BLaER1 treated with 17β-estradiol and CSF1 and Interleukin-3, amounts not matched to agents 10 nM and 100 nM (cell line): Measurements from ENCODE around the gene PKN1.

Experiments
- H3K27ac ChIP-seq, 11 experiments: shearing (Covaris generic); formaldehyde crosslinking; 2 replicates each; pipeline ENCODE4 v1.8.1; 2022
- H3K27me3 ChIP-seq, 11 experiments: shearing (Covaris generic); formaldehyde crosslinking; 2 replicates each; pipeline ENCODE4 v1.8.1; 2022
- H3K36me3 ChIP-seq, 11 experiments: shearing (Covaris generic); formaldehyde crosslinking; 2 replicates each; pipeline ENCODE4 v1.8.1; 2022
- H3K4me1 ChIP-seq, 10 experiments: shearing (Covaris generic); formaldehyde crosslinking; 2 replicates each; pipeline ENCODE4 v1.8.1; 2022
- H3K4me2 ChIP-seq, 11 experiments: shearing (Covaris generic); formaldehyde crosslinking; 2 replicates each; pipeline ENCODE4 v1.8.1; 2022
- H3K4me3 ChIP-seq, 10 experiments: shearing (Covaris generic); formaldehyde crosslinking; 2 replicates each; pipeline ENCODE4 v1.8.1; 2022
- H3K9ac ChIP-seq, 11 experiments: shearing (Covaris generic); formaldehyde crosslinking; 2 replicates each; pipeline ENCODE4 v1.8.1; 2022
- H3K9me3 ChIP-seq, 11 experiments: shearing (Covaris generic); formaldehyde crosslinking; replicated peaks in 1 of 11; 2 replicates each; pipeline ENCODE4 v1.8.1; 2022
- H4K20me1 ChIP-seq, 11 experiments: shearing (Covaris generic); formaldehyde crosslinking; 2 replicates each; pipeline ENCODE4 v1.8.1; 2022
- Cebpa-rat ChIP-seq, 11 experiments: shearing (Covaris generic); IDR thresholded peaks; 2 replicates each; pipeline ENCODE4 v1.8.1; 2022

Gene PKN1

DNA sequence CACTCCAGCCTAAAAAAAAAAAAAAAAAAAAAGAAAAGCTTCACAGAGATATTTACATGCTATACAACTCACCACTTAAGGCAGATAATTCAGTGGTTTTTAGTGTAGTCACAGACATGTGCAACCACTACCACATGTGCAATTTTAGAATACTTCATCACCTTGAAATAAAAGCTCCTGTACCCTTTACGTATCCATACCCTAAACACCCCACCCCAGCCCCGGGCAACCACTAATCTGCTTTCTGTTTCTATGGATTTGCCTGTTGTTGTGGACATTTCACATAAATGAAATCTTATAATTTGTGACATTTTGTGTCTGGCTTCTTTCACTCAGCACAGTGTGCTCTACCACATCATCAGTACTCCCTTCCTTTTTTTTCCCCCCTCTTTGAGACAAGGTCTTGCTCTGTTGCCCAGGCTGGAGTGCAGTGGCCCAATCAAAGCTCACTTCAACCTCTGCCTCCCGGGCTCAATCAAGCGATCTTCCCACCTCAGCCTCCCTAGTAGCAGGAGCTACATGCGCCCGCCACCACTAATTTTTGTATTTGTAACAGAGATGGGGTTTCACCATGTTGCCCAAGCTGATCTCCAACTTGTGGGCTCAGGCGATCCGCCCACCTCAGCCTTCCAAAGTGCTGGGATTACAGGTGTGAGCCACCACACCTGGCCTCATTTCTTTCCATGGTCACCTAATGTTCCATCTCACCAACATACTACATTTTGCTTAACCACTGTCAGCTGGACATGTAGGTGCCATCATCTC is 18.0 kb upstream of the PKN1 start:
- Histone ChIP-seq H3K36me3 (peaks cover 52 to 72% (median 71%) of the 10 kb centered on the region in 11 experiments), H4K20me1 (peaks cover 81 to 90% (median 87%) of the 10 kb centered on the region in 11 experiments), H3K4me3 (peak overlapping the region in 1 of 10 experiments; percentile 14; a peak in 1 of 20 replicates), H3K4me1 (peaks cover 81 to 87% (median 83%) of the 10 kb centered on the region in 10 experiments), H3K9ac (peak overlapping the region in 4 of 11 experiments; percentile 30 to 97 (median 65); a peak in 6 of 22 replicates), H3K27ac (no peak overlapping the region; a peak in 2 of 22 replicates), H3K9me3 (peaks cover 0 to 4% (median 0%) of the 10 kb centered on the region in 11 experiments; a peak in 1 of 22 replicates), H3K27me3 (no peaks in the 10 kb centered on the region), H3K4me2 (peak overlapping the region; percentile 92 to 100 (median 97); a peak in 20 of 22 replicates)
- TF ChIP-seq Cebpa-rat (IDR thresholded peaks at IDR 0.05), result no peak

DNA sequence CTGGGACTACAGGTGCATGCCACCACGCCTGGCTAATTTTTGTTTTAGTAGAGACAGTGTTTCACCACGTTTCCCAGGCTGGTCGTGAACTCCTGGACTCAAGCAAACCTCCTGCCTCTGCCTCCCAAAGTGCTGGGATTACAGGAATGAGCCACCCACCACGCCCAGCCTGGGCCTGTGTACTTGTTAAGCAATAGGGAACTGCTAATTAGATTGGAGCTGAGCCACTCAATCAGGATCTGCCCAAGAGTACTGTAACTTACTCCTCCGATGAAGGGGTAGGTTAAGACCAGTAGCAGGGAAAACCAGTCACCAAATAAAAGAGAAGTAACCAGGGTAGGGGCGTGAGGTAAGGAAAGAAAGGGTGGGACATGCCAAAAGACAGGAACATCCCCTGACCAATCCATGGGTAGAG is 16.3 kb upstream of the PKN1 start:
- Histone ChIP-seq H3K36me3 (peaks cover 35 to 54% (median 53%) of the 10 kb centered on the region in 11 experiments), H4K20me1 (peaks cover 64 to 72% (median 70%) of the 10 kb centered on the region in 11 experiments), H3K9me3 (peaks cover 0 to 6% (median 0%) of the 10 kb centered on the region in 11 experiments; a peak in 1 of 22 replicates), H3K27ac (peak overlapping the region in 9 of 11 experiments; percentile 18 to 58 (median 46); a peak in 15 of 22 replicates), H3K4me1 (peaks cover 67 to 74% (median 69%) of the 10 kb centered on the region in 10 experiments), H3K27me3 (no peaks in the 10 kb centered on the region), H3K4me3 (peak overlapping the region; percentile 22 to 96 (median 89); a peak in 19 of 20 replicates), H3K9ac (peak overlapping the region; percentile 30 to 97 (median 69); a peak in 21 of 22 replicates), H3K4me2 (peak overlapping the region; percentile 92 to 100 (median 97))
- no peak for TF ChIP-seq Cebpa-rat (IDR thresholded peaks at IDR 0.05)

DNA sequence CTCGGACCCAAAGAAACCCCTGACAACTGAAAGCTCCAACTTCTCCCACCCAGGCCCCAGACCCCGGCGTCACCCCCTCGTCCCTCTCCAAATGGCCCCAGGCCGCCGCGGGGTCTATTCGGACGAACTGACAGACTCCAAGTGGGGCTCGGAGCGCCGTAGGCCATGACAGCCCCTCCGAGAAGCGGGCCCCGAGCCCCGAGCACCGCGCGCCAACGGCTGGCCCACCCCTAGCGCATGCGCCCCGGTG is 14.3 kb upstream of the PKN1 start:
- Histone ChIP-seq H3K27ac (peak overlapping the region; percentile 77 to 96 (median 90)), H3K4me1 (peaks cover 58 to 73% (median 68%) of the 10 kb centered on the region in 10 experiments), H3K27me3 (no peaks in the 10 kb centered on the region), H3K9me3 (peaks cover 0 to 6% (median 0%) of the 10 kb centered on the region in 11 experiments; a peak in 1 of 22 replicates), H3K9ac (peak overlapping the region; percentile 87 to 97 (median 92)), H3K4me2 (peak overlapping the region; percentile 92 to 100 (median 97)), H3K36me3 (peaks cover 17 to 35% (median 34%) of the 10 kb centered on the region in 11 experiments; a peak in 21 of 22 replicates), H3K4me3 (peak overlapping the region; percentile 77 to 96 (median 89)), H4K20me1 (peaks cover 44 to 53% (median 51%) of the 10 kb centered on the region in 11 experiments)
- no peak for TF ChIP-seq Cebpa-rat (IDR thresholded peaks at IDR 0.05)

DNA sequence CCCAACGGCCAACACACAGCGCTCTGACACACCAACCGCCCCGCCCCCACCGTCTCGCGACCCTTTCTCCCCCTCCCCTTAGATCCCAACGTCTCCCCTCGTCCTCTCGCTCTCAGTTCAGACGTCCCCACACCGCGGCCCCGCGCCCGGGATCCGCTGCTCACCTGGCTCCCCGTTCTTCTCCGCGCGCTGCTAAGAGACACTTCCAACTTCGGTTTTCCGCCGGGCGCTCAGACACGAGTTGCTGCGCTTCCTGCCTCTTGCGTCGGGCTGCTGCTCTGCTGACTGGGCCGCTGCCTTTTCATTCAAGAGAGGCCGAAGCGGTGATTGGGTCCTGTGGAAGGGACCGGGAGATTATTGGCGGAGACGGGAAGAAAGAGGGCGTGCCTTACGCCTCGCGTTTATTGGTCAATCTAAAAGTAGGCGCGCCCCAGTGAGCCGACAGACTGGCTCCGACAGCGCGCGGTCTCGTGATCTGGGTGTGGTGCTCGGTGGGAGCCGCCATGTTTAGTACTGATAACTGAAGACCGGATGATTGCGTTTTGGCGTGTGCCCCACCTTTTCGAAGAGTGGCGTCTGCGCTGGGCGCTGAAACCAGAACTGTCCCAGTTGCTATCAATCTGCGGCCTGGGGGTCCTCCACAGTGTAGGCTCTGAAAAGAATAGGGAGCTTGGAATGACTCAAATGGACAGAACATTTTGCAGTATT is 13.8 kb upstream of the PKN1 start, which contains the start of gene DDX39A:
Gene DDX39A (minus strand): TSS at position 236 of the 708 bp plus-strand sequence. CDS start 6,121 bp downstream, outside the sequence.
- H3K27ac ChIP-seq, result peak within 1 kb of the TSS; percentile 85 to 96 (median 90)
- peak within 1 kb of the TSS; percentile 92 to 100 (median 97) for H3K4me2 ChIP-seq
- peaks cover 40 to 48% (median 46%) of the 10 kb centered on the region in 11 experiments for H4K20me1 ChIP-seq
- peak within 1 kb of the TSS; percentile 87 to 97 (median 92) for H3K9ac ChIP-seq
- peak within 1 kb of the TSS; percentile 77 to 96 (median 89) for H3K4me3 ChIP-seq
- peaks cover 14 to 30% (median 29%) of the 10 kb centered on the region in 11 experiments; a peak in 19 of 22 replicates for H3K36me3 ChIP-seq
- peaks cover 0 to 6% (median 0%) of the 10 kb centered on the region in 11 experiments; a peak in 1 of 22 replicates for H3K9me3 ChIP-seq
- TF ChIP-seq Cebpa-rat (IDR thresholded peaks at IDR 0.05), result no peak
- no peaks in the 10 kb centered on the region for H3K27me3 ChIP-seq
- H3K4me1 ChIP-seq, result peaks cover 53 to 73% (median 68%) of the 10 kb centered on the region in 10 experiments

DNA sequence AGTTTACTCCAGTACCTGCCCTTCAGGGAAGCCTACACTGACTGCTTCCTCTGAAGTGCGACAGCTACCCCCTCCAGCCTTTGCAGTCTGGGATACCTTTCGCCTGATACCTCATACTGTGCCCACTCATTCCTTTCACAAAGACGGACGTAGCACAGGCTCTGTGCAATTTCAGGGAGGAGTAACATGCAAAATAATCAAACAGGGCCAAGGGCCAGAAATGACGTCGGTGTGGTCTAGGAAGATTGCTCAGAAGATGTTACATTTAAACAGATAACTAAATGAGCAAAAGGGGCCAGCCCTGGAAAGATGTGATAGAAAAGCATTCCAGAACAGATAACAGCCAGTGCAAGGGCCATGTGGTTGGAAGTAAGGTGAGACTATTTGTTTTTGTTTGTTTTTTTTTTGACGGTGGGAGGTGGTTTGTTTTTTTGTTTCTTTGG is 7.4 kb upstream of the PKN1 start:
- Histone ChIP-seq H3K27me3 (no peaks in the 10 kb centered on the region), H3K9me3 (no peaks in the 10 kb centered on the region), H3K27ac (no peak overlapping the region), H3K4me3 (no peak overlapping the region), H3K9ac (no peak overlapping the region), H3K4me1 (peaks cover 17 to 33% (median 29%) of the 10 kb centered on the region in 10 experiments), H3K4me2 (no peak overlapping the region), H3K36me3 (no peaks in the 10 kb centered on the region), H4K20me1 (no peaks in the 10 kb centered on the region)
- TF ChIP-seq Cebpa-rat (IDR thresholded peaks at IDR 0.05), result no peak

DNA sequence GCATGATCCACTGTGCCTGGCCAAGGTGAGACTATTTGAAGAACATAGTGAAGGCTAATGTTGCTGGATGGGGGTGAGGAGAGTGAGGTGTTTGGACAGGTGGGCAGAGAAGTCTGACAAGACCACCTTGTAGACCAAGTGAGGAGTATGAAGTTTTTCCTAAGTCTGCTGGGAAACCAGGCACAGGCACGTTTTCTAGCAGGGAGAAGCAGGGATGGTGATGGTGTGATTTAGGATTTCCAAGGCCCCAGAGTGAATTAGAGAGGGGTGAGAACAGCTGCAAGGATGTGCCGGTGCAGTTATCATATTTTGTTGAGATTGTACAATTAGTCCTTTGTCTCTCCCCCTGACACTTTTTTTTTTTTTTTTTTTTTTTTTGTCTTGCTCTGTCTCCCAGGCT is 5.6 kb upstream of the PKN1 start:
- TF ChIP-seq Cebpa-rat (IDR thresholded peaks at IDR 0.05), result no peak
- no peaks in the 10 kb centered on the region for H3K27me3 ChIP-seq
- H3K9me3 ChIP-seq, result no peaks in the 10 kb centered on the region
- no peak overlapping the region for H3K27ac ChIP-seq
- no peaks in the 10 kb centered on the region for H3K36me3 ChIP-seq
- no peaks in the 10 kb centered on the region for H4K20me1 ChIP-seq
- H3K4me3 ChIP-seq, result no peak overlapping the region
- H3K4me1 ChIP-seq, result peaks cover 20 to 42% (median 32%) of the 10 kb centered on the region in 10 experiments
- H3K9ac ChIP-seq, result no peak overlapping the region
- H3K4me2 ChIP-seq, result no peak overlapping the region

DNA sequence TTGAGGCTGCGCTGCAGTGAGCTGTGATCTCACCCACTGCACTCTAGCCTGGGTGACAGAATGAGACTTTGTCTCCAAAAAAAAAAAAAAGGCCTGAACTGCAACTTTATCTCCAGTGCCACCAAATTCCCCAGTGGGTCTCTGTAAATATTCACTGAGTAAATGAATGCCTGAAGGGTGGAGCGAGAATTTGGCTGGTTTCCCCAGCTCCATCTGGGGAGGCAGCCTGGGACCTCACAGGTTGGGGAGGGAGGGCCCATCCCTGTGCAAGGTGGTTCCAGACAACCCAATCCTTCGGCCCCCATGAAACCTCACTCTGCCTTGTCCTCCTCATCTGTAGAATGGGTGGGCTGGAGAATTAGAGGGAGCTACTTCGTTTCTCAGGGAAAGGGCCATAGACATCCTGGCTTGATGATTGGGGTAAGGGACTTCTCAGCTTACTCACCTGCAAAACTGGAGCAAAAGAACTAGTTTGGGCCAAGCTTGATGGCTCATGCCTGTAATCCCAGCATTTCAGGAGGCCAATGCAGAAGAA is 4.2 kb upstream of the PKN1 start:
- Histone ChIP-seq H3K27ac (no peak overlapping the region), H3K4me2 (no peak overlapping the region), H3K4me1 (peaks cover 10 to 34% (median 27%) of the 10 kb centered on the region in 10 experiments; a peak in 19 of 20 replicates), H3K27me3 (no peaks in the 10 kb centered on the region), H3K9ac (no peak overlapping the region), H3K36me3 (no peaks in the 10 kb centered on the region), H3K9me3 (no peaks in the 10 kb centered on the region), H4K20me1 (peaks cover 0 to 3% (median 0%) of the 10 kb centered on the region in 11 experiments; a peak in 2 of 22 replicates), H3K4me3 (no peak overlapping the region)
- TF ChIP-seq Cebpa-rat (IDR thresholded peaks at IDR 0.05), result no peak

DNA sequence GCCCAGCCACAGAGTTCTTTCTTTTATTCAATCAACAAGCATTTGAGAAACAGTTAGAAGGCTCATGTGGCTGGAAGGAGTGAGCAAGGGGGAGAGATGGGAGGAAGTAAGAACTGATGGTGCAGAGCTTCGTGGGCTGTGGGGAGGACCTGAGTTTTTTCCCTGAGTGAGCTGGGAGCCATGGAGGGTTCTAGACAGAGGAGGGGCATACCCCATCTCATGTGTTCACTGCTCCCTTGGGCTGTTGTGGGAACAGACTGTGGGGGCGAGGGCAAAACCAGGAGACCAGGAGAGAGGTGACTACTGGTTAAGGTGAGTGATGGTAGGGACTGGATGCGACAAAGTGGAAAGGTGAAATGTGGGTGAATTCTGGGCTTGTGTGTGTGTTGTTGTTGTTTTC is 2.4 kb upstream of the PKN1 start:
- Histone ChIP-seq H3K36me3 (peaks cover 0 to 2% (median 0%) of the 10 kb centered on the region in 11 experiments; a peak in 4 of 22 replicates), H3K27me3 (no peaks in the 10 kb centered on the region), H3K9me3 (no peaks in the 10 kb centered on the region), H4K20me1 (peaks cover 0 to 20% (median 13%) of the 10 kb centered on the region in 11 experiments; a peak in 16 of 22 replicates), H3K4me2 (peak overlapping the region in 9 of 11 experiments; percentile 9 to 99 (median 97); a peak in 10 of 22 replicates), H3K4me1 (peaks cover 23 to 48% (median 42%) of the 10 kb centered on the region in 10 experiments), H3K27ac (no peak overlapping the region), H3K4me3 (no peak overlapping the region), H3K9ac (no peak overlapping the region)
- no peak for TF ChIP-seq Cebpa-rat (IDR thresholded peaks at IDR 0.05)
